ENCODE measurements around the gene PAQR9.

PAQR9 gene

DNA sequence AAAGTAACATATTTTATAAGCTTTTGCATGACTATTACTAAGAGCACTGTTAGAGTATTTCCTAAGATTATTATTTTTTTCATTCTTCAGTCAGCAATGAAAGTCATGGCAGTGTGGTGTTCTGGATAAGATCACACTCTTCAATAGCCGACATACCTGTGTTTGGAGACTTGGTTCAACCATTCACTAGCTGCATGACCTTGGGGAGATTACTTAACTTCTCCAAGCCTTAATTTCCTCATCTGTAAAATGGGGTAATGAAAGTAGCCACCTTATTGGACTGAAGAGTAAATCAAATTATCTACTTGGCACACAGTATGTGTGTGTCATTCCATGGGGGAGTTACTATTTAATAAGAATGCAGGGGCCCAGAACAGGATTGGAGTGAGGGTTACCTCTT lies 50.0 kb downstream of the PAQR9 start:
- DNase-seq, result no peak

GRCh38 chr3:142912402-142913172 lies 50.9 kb downstream of the PAQR9 start:
- no peak for DNase-seq
